NCI-H774 (cell line): ENCODE data around the gene ZNF611.
"Not testable (repeated sequence)": the region's sequence is repeated elsewhere in the genome, so short reads cannot be mapped to it uniquely, and the experiment has no call there.

Experiments
- DNase-seq: peaks from one replicate; lab custom pipeline; 2025; lab: John Stamatoyannopoulos, UW

The ZNF611 gene

DNA sequence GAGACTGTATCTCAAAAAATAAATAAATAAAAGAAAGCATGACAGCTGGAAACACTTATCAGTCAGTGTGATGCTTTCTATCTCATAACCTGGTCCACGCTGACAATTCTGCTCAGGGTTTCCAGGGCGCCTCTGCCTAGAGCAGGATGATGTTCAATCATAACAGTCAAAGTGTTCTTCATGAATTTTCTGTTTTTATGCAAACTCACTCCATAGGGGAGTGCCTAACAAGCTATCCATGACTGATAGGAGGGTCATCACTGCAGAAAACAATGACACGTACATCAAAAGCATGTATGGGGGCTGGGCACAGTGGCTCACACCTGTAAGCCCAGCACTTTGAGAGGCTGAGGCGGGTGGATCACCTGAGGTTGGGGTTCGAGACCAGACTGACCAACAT lies 55.2 kb downstream of the ZNF611 start:
- no peak for DNase-seq

GRCh38 chr19:52675239-52675638 lies 59.6 kb downstream of the ZNF611 start:
- DNase-seq = not testable (repeated sequence)

DNA sequence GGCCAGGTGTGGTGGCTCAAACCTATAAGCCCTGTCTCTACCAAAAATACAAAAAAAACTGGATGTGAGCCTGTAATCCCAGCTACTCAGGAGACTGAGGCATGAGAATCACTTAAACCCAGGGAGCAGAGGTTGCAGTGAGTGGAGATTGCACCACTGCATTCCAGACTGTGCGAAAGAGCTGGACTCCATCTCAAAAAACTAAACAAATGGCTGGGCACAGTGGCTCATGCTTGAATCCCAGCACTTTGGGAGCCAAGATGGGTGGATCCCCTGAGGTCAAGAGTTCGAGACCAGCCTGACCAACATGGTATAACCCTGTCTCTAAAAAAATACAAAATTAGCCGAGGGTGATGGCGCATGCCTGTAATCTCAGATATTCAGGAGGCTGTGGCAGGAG lies 61.8 kb downstream of the ZNF611 start:
- no peak for DNase-seq

DNA sequence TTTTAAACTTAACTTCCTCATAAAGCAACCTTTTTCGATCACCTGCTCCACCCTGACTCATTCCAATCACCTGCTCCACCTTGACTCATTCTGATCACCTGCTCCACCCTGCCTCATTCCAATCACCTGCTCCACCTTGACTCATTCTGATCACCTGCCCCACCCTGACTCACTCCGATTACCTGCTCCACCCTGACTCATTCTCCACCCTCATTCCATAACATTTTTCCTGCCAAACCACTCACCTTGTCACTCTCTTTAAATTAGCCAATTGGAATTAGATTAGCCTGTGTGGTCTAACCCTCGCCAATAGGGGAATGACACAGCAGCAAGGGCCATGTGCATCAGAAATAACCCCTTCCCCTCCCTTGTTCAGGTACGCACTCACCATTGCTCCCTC lies 64.8 kb downstream of the ZNF611 start:
- DNase-seq = no peak

DNA sequence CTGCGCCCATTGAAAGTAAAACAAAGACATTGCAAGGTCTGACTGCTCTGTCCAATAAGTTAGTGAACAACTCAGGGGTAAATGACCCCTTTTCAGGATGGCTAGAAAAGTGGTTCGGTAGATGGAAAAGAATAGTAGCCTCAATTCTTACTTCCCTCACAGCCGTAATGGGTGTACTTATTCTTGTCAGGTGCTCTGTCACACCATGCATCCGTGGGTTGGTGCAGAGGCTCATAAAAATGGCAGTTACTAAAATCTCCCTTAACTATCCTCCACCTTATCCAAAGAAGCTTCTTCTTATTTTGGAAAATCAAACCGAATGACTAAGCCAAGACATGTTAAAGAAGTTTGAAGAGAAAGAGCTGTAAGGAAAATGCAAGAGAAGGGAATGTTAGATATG lies 65.3 kb downstream of the ZNF611 start:
- no peak for DNase-seq

GRCh38 chr19:52667972-52668371 lies 66.9 kb downstream of the ZNF611 start:
- DNase-seq = no peak

DNA sequence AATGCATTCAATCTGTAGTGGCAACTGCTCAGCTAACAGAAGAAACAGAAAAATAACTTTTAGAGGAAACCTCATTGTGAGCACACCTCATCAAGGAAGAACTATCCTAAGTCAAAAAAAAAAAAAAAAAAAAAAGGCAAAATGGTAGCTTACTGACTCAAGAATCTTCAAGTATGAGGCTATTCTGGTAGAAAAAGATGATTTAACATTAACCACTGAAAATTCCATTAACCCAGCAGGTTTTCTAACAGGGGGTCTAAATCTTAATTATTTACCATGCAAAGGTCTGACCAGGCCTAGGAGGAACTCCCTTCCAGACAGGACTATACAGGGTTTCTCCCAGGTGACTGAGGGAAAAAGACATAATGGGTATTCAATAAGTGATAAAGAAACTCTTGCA lies 68.3 kb downstream of the ZNF611 start:
- DNase-seq = no peak

- DNase-seq = no peak
Measured at GRCh38 chr19:52665529-52665928, 69.3 kb downstream of the ZNF611 start.

- no peak for DNase-seq
Measured at GRCh38 chr19:52665027-52665426, 69.8 kb downstream of the ZNF611 start.

- DNase-seq = no peak
Measured at GRCh38 chr19:52664461-52664860, 70.4 kb downstream of the ZNF611 start.

DNA sequence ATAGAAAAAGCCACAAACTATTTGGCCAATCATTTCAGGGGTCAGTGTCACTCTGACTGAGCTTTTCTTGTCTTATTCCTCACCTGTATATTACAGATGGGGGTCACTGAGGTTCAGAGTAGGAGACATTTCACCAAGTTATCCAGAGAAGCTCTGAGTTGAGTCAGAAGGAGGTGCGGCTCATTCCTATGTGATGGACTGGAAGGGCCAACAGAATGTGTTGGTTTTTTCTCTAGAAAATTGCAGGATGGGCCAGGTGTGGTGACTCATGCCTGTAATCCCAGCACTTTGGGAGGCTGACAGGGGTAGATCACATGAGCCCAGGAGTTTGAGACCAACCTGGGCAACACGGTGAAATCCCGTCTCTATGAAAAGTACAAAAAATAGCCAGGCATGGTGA lies 72.2 kb downstream of the ZNF611 start:
- DNase-seq = no peak

GRCh38 chr19:52660981-52661380 lies 73.9 kb downstream of the ZNF611 start:
- DNase-seq = no peak

DNA sequence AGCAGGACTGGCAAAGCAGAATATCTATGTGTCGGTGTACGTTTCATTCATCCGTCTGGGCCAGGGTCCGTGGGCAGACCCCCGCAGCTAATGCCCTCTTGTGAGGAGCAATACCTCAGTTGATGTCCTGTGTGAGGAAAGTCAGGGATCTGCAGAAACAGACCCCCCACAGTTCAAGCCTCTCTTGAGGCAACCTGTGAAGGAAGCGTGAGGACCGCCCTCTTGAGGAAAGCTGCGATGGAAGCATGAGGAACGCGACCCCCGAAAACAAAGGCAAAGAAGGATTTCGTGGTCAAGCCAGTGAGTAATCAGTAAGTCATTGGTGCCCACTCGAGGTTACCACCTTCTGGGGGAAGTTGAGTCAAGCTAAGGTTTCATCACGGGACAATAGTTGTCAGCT lies 75.8 kb downstream of the ZNF611 start:
- DNase-seq = no peak

- DNase-seq = peak; percentile 94
Measured at GRCh38 chr19:52658595-52658994, 76.2 kb downstream of the ZNF611 start.

DNA sequence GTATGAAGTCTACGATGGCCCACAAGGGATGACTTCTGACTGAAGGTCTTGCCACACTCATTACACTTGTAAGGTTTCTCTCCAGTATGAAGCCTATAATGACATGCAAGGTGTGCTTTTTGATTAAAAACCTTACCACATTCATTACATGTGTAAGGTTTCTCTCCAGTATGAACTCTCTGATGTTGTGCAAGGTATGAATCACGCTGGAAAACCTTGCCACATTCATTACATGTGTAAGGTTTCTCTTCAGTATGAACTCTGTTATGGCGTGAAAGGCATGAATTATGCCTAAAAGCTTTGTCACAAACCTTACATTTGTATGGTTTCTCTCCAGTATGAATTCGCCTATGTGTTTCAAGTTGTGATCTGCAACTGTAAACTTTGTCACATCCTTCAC lies 81.7 kb downstream of the ZNF611 start:
- no peak for DNase-seq
